ENCODE measurements around the gene NOL9.

DNA sequence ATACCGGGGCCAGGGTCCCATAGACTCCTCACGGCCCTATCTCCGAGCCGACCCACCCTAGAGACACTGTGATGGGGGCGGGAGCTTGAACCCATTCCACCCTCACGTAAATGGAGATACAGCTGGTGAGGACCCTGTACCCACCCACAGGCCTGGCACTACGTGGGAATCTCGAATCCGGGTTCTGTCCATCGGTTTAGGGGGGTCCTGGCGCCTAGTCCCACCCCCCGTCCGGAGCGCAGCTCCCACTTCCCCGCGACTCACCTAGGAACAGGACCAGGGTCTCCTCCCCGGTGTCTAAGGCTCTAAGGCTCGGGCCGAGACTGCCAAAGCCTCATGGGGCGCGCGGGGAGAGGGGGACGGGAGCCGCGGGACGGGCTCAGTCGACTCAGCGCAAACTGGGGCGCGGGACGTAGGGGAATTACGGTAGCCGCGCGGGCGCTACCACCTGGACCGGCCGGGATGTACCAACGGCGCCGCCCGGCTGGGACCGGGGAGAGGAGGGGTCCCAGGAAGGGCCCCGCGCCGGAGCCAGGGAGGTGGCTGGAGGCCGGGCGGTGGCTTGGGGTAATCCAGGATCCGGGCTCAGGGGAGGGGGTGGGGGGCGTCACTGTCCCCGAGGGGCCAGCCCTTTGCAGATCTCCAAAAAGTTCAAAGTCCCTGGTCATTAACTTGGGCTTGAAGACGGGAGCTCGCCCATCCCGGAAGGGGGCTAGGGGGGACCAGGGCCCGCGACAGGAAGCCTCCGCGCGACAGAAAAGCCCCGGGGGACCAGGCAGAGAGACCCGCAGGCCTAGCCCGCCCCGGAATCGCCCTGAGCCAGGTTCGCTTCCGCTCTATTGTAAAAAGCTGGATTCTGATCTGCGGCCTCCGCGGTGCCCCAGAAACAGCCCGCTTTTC, 63.9 kb downstream of the NOL9 start:
- TF ChIP-seq, protein P1, sequence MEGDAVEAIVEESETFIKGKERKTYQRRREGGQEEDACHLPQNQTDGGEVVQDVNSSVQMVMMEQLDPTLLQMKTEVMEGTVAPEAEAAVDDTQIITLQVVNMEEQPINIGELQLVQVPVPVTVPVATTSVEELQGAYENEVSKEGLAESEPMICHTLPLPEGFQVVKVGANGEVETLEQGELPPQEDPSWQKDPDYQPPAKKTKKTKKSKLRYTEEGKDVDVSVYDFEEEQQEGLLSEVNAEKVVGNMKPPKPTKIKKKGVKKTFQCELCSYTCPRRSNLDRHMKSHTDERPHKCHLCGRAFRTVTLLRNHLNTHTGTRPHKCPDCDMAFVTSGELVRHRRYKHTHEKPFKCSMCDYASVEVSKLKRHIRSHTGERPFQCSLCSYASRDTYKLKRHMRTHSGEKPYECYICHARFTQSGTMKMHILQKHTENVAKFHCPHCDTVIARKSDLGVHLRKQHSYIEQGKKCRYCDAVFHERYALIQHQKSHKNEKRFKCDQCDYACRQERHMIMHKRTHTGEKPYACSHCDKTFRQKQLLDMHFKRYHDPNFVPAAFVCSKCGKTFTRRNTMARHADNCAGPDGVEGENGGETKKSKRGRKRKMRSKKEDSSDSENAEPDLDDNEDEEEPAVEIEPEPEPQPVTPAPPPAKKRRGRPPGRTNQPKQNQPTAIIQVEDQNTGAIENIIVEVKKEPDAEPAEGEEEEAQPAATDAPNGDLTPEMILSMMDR (IDR thresholded peaks at IDR 0.05): peak in 1 of 7 experiments; percentile 2
- no peak for TF ChIP-seq EP300 (IDR thresholded peaks at IDR 0.05)
- TF ChIP-seq POLR2A (IDR thresholded peaks at IDR 0.05): no peak
- TF ChIP-seq POLR2AphosphoS5 (IDR thresholded peaks at IDR 0.05): peak in 1 of 3 donors; percentile 15

Measured in stomach (tissue), 4 donors.